ENCODE results near the gene TMEM151A. TPM values are rescaled to one million over a fixed set of nuclear protein-coding genes. Genes with fewer than 3 reads are reported as not detected.
A peak's percentile ranks its signal among the peaks of the same experiment; 100 is the strongest.

Gene TMEM151A
- total and polyA plus RNA-seq, 2 of the 4 experiments (the other 2 are of a cell fraction) = 0.03 TPM; not detected in 1

DNA sequence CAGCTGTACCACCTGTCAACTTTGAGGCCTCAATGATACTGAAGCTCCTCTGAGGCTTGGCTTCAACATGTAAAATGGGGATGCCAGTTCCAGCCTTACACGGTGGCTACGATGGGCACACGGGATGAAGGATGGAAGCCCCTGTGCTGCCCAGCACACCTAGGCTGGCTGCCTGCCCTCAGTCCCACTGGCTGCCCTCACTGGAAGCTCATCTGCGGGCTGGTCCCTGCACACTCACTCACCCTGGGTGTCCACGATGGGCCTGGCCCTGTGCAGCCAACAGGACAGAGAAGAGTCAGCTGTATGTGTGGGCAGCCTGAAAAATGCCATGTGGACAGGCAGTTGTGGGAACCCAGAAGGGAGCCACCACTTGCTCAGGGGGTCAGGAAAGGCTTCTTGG lies 5.0 kb upstream of the TMEM151A start:
- Histone ChIP-seq H3K56ac (ENCODE audit: extremely low read depth, insufficient read depth, low read length) (no peak overlapping the region), H2AFZ (replicated peaks; ENCODE audit: low read length, poor library complexity) (peak overlapping the region; percentile 35), H2BK15ac (ENCODE audit: low read depth, low read length) (no peak overlapping the region), H3K4me2 (ENCODE audit: low read depth, low read length) (no peak overlapping the region), H4K20me1 (ENCODE audit: insufficient read depth, low read length) (peaks cover 30% of the 10 kb centered on the region), H3K4ac (ENCODE audit: low read depth, low read length) (0 out of 2 replicates have a peak overlapping the region, but pooled peaks have one; percentile 9), H3K9me3 (ENCODE audit: control insufficient read depth, insufficient read depth, low read length) (no peaks in the 10 kb centered on the region), H2AK9ac (replicated peaks; ENCODE audit: low read depth, low read length, poor library complexity) (peak overlapping the region; percentile 66), H3K18ac (ENCODE audit: low read depth, low read length) (no peak overlapping the region), H2BK20ac (ENCODE audit: low read depth, low read length) (no peak overlapping the region), H3K4me1 (ENCODE audit: control insufficient read depth, insufficient read depth, low read length) (peaks cover 13% of the 10 kb centered on the region), H3K36me3 (ENCODE audit: control insufficient read depth, insufficient read depth, low read length) (peaks cover 16% of the 10 kb centered on the region; the same call in 1 of the 2 replicates), H2BK5ac (ENCODE audit: low read depth, low read length, poor library complexity, severe bottlenecking) (no peak overlapping the region), H4K5ac (ENCODE audit: low read depth, low read length) (no peak overlapping the region), H3K23ac (ENCODE audit: low read depth, low read length) (peak overlapping the region; percentile 31; the same call in 1 of the 2 replicates), H2BK120ac (ENCODE audit: low read depth, low read length) (no peak overlapping the region), H3K14ac (replicated peaks; ENCODE audit: low read depth, low read length) (no peak overlapping the region), H3K27me3 (ENCODE audit: control insufficient read depth, insufficient read depth, low read length) (peaks cover 7% of the 10 kb centered on the region), H3K27ac (ENCODE audit: insufficient read depth, low read length) (no peak overlapping the region), H3K9ac (ENCODE audit: low read depth, low read length) (no peak overlapping the region), H4K91ac (ENCODE audit: insufficient read depth, low read depth, low read length) (no peak overlapping the region), H3K79me1 (ENCODE audit: low read depth in 1 of 2, low read length in 2 of 2) (peaks cover 15 to 44% of the 10 kb centered on the region in 2 experiments; a peak in 3 of 4 replicates), H3K9me1 (ENCODE audit: insufficient read depth, low read length) (peaks cover 17% of the 10 kb centered on the region), H3K4me3 (ENCODE audit: insufficient read depth, low read depth, low read length) (no peak overlapping the region), H2AK5ac (ENCODE audit: low read depth, low read length) (0 out of 2 replicates have a peak overlapping the region, but pooled peaks have one; percentile 15), H4K8ac (ENCODE audit: low read depth in 2 of 2, low read length in 2 of 2) (no peak overlapping the region)
- ChIA-PET POLR2A (ENCODE audit: unreplicated experiment) (no interaction called here), CTCF (no interaction called here)
- ATAC-seq (ENCODE audit: low read depth) (no peak), DNase-seq (no peak)
- dilution Hi-C loops (cut with HindIII; ENCODE audit: low sequenced_read_pairs, unreplicated experiment) = no loop called here
- 100% methylated on average over 1 of the region's 5 CpGs; no CpG with 5 or more reads in 1 of the 2 experiments for WGBS, 2 experiments (ENCODE audit: extremely low coverage in 2 of 2, insufficient read length in 1 of 2)
- no TSS peak for BruUV-seq (replicated peaks)
- TF ChIP-seq RAD21 (IDR thresholded peaks at IDR 0.05; ENCODE audit: low read length) (no peak), BHLHE40 (IDR thresholded peaks at IDR 0.05; ENCODE audit: low read depth, low read length) (no peak), NFE2L2 (IDR thresholded peaks at IDR 0.05; ENCODE audit: low read depth, low read length) (no peak), POLR2A (IDR thresholded peaks at IDR 0.05; ENCODE audit: low read depth, low read length) (no peak)
- TF ChIP-seq, protein P1, sequence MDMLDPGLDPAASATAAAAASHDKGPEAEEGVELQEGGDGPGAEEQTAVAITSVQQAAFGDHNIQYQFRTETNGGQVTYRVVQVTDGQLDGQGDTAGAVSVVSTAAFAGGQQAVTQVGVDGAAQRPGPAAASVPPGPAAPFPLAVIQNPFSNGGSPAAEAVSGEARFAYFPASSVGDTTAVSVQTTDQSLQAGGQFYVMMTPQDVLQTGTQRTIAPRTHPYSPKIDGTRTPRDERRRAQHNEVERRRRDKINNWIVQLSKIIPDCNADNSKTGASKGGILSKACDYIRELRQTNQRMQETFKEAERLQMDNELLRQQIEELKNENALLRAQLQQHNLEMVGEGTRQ (IDR thresholded peaks at IDR 0.05; ENCODE audit: low read depth, low read length) = no peak
- in situ Hi-C loops (cut with MboI; ENCODE audit: low sequenced_read_pairs) = no loop called here
- intact Hi-C loops (cut with micrococcal nuclease) = no loop called here

Data from IMR-90 (cell line).